Ishikawa (cell line): ENCODE data around the gene TMOD1.

Experiments
- CEBPB ChIP-seq: IDR thresholded peaks from 2 replicates; pipeline ENCODE4 v1.6.1; 2012
- CREB1 ChIP-seq: IDR thresholded peaks from 2 replicates; pipeline ENCODE4 v1.6.1; 2012; ENCODE audit warnings: low read depth
- EGR1 ChIP-seq: IDR thresholded peaks from 2 replicates; pipeline ENCODE4 v1.6.1; 2012
- EP300 ChIP-seq: IDR thresholded peaks from 2 replicates; pipeline ENCODE4 v1.6.1; 2012; ENCODE audit warnings: borderline replicate concordance
- FOXM1 ChIP-seq: IDR thresholded peaks from 2 replicates; pipeline ENCODE4 v1.6.1; 2012; ENCODE audit warnings: low read depth, borderline replicate concordance
- NFIC ChIP-seq: IDR thresholded peaks from 2 replicates; pipeline ENCODE4 v1.6.1; 2012
- RAD21 ChIP-seq: IDR thresholded peaks from 2 replicates; pipeline ENCODE4 v1.6.1; 2012; ENCODE audit warnings: low read depth
- TAF1 ChIP-seq: IDR thresholded peaks from 2 replicates; pipeline ENCODE4 v1.6.1; 2012; ENCODE audit warnings: low read depth, mild to moderate bottlenecking
- TCF12 ChIP-seq: IDR thresholded peaks from 2 replicates; pipeline ENCODE4 v1.6.1; 2012; ENCODE audit warnings: low read depth
- TEAD4 ChIP-seq: IDR thresholded peaks from 2 replicates; pipeline ENCODE4 v1.6.1; 2012
- YY1 ChIP-seq: IDR thresholded peaks from 2 replicates; pipeline ENCODE4 v1.6.1; 2012; ENCODE audit warnings: low read depth
- ZBTB7A ChIP-seq: IDR thresholded peaks from 2 replicates; pipeline ENCODE4 v1.6.1; 2012; ENCODE audit warnings: low read depth
- TF ChIP-seq, protein P1 (sequence below): IDR thresholded peaks from 2 replicates; pipeline ENCODE4 v1.6.1; 2012
- TF ChIP-seq, protein P2 (sequence below): IDR thresholded peaks from 2 replicates; pipeline ENCODE4 v1.6.1; 2012; ENCODE audit warnings: low read depth, mild to moderate bottlenecking
- TF ChIP-seq, protein P3 (sequence below): IDR thresholded peaks from 2 replicates; pipeline ENCODE4 v1.6.1; 2012

Gene TMOD1

DNA sequence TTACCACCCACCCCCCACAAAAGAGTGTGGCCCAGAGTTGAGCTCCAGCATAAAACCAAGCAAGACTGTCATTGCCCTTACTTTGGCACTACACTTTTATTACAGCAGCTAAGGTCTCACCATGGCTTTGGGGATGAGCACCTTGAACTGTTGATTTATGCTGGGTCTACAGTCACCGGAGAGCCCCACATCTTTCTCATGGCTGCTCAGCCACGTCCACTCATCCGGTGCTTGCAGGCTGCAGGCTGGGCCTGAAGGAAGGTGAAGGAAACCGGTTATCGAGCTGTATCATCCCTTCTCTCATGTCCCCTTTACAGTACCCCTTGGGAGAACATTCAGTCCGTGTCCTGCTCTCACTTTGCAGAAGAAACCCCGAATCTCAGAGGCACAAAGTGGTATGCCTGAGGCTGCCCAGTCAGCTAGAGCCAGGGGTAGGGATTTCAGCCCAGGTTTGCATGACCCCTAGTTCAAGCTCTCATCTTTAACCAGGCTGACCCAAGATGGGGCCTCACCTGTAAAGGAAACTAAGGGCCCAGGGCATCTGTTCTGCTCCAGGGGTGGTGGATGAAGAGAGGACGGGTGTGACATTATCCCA lies 11.6 kb downstream of the TMOD1 start:
- TF ChIP-seq NFIC: no peak
- no peak for TF ChIP-seq TEAD4

DNA sequence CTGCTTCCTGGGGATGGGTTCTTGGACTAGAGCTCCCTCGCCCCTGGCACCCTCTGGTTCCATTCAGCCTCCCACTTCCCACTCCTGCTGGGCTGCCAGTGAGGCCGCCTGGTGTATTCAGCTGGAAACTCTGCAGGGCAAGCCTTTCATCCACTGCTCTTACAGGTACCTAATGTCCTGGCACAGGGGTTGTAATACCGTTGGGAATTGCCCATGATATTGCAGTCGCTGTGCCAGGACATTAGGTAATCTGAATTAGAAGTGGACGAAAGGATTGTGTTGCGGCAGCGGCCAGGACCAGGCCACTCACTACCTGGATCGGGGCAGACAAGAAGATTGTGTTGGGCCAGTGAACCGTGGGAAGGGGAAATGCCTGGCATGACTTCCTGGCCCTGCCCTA lies 13.1 kb downstream of the TMOD1 start:
- TF ChIP-seq, protein P1, sequence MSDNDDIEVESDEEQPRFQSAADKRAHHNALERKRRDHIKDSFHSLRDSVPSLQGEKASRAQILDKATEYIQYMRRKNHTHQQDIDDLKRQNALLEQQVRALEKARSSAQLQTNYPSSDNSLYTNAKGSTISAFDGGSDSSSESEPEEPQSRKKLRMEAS: peak; percentile 57; the same call in 1 of the 2 replicates
- peak; percentile 86; the same call in 1 of the 2 replicates for TF ChIP-seq CEBPB
- TF ChIP-seq, protein P2, sequence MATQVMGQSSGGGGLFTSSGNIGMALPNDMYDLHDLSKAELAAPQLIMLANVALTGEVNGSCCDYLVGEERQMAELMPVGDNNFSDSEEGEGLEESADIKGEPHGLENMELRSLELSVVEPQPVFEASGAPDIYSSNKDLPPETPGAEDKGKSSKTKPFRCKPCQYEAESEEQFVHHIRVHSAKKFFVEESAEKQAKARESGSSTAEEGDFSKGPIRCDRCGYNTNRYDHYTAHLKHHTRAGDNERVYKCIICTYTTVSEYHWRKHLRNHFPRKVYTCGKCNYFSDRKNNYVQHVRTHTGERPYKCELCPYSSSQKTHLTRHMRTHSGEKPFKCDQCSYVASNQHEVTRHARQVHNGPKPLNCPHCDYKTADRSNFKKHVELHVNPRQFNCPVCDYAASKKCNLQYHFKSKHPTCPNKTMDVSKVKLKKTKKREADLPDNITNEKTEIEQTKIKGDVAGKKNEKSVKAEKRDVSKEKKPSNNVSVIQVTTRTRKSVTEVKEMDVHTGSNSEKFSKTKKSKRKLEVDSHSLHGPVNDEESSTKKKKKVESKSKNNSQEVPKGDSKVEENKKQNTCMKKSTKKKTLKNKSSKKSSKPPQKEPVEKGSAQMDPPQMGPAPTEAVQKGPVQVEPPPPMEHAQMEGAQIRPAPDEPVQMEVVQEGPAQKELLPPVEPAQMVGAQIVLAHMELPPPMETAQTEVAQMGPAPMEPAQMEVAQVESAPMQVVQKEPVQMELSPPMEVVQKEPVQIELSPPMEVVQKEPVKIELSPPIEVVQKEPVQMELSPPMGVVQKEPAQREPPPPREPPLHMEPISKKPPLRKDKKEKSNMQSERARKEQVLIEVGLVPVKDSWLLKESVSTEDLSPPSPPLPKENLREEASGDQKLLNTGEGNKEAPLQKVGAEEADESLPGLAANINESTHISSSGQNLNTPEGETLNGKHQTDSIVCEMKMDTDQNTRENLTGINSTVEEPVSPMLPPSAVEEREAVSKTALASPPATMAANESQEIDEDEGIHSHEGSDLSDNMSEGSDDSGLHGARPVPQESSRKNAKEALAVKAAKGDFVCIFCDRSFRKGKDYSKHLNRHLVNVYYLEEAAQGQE: peak; percentile 29; the same call in 1 of the 2 replicates
- TF ChIP-seq TAF1: no peak
- TF ChIP-seq EGR1: peak; percentile 64
- TF ChIP-seq FOXM1: peak; percentile 96
- TF ChIP-seq CREB1: 0 out of 2 replicates have a peak, but pooled peaks have one; percentile 29
- TF ChIP-seq NFIC: peak; percentile 99
- TF ChIP-seq YY1: peak; percentile 62; the same call in 1 of the 2 replicates
- TF ChIP-seq TCF12: peak; percentile 98
- TF ChIP-seq, protein P3, sequence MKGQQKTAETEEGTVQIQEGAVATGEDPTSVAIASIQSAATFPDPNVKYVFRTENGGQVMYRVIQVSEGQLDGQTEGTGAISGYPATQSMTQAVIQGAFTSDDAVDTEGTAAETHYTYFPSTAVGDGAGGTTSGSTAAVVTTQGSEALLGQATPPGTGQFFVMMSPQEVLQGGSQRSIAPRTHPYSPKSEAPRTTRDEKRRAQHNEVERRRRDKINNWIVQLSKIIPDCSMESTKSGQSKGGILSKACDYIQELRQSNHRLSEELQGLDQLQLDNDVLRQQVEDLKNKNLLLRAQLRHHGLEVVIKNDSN: no peak; the same call in 1 of the 2 replicates
- no peak for TF ChIP-seq ZBTB7A
- TF ChIP-seq RAD21: peak; percentile 18; the same call in 1 of the 2 replicates
- TF ChIP-seq EP300: peak; percentile 98
- TF ChIP-seq TEAD4: peak; percentile 95

DNA sequence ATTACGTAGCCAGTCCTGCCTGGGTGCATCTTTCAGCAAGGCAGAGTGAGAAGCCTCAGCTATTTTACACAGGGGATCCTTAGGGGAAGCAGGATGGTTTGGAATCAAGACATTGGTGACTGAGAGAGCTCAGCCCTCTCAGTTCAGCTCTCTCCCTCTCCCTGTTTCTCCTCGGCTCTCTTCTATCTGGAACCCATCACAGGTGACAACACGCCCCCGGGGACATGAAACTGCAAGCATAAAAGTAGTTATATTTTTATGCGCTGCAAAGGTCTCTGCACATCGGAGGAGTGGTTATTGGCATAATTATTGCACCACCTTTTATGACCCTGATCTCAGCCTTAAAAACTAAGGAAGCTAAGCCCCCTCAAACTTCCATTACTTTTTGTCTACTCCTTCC lies 14.2 kb downstream of the TMOD1 start:
- TF ChIP-seq CREB1: no peak

DNA sequence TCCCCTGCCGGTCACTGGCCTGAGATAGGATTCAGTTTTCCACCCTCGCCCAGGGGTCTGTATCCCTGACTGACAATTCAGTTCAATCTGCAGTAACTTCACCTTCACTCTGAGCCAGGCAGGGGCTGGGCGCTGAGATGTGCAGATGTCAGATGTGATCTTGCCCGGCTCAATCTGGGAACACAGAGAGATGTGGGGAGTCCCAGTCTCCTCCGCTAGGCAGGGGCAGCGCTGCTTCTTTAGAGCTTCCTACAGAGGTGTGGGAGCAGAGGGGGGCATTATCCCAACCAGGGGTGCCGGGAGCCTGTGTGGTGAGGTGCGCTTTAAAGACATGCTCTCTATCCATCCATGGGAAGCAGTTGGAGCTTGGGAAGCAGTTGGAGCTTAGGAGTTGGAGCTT lies 14.6 kb downstream of the TMOD1 start:
- TF ChIP-seq TCF12: no peak
- no peak for TF ChIP-seq CREB1
- TF ChIP-seq TEAD4: no peak

DNA sequence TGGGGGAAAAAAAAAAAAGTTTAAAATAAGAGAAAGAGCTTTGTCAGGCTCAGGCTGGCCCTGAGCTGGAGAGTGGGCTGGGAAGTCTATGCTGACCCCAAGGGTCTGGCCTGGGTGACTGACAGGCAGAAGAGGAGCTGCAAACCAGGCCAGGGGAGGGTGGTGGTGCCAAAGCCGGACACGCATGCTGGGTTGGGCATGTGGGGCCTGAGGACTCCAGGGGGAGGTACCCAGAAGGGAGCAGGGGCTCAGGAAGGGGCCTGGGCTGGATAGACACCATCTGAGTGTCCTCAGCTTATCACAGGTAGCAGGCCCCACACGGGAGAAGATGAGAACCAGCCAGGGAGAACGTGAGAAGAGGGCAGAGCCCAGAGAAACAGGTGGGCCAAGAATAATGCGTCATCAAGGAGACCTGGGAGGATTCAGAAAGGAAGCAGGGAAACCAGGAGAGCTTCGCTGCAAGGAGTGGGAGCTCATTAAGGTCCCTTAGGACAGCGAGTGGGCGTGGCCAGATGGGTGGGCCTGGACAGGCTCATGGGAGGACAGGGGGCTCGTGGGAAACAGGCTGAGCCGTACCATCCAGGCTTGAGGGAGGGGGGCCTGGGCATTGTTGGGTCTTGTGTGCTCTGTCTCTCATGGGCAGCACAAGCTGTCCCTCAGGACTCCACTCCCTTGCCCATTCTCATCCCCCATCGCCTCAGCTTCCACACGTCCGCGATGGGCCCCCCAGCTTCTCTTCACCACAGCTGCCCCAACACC lies 16.0 kb downstream of the TMOD1 start:
- TF ChIP-seq RAD21 (no peak), EGR1 (no peak), NFIC (no peak), YY1 (no peak), CREB1 (no peak), TCF12 (no peak), FOXM1 (no peak), TEAD4 (no peak), ZBTB7A (no peak), EP300 (no peak)
- TF ChIP-seq, protein P3: no peak
- TF ChIP-seq, protein P1: no peak
- TF ChIP-seq, protein P2: no peak

DNA sequence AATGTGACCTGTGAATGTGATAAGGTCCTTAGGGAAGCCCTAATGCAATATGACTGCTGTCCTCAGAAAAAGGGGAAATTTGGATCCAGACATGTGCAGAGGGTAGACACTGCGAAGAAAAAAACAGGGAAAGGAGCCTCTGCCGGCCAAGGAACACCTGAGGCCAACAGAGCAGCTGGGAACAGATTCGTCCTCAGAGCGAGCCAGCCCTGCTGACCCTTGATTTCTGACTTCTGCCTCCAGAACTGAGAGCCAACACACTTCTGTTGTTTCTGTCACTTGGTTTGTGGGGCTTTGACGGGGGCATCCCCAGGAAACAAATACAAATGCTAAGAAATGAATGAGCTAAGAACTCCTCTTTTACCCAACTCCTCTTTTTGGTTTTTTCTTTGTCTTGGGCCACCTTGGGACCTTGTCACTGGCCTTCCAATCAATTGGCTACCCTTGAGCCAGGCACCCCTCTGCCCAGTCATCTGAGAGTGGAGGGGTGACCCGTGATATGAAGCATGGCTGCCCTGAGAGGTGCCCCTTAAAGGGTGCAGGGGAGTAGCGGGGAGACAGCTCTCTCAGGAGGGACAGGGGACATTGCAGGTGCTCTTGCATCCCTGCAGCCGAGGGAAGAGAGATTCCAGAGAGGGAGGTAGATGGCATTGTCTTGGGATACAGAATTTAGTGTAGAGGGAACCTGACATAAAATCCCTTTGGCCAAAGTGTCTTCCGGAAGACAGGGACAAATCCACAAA lies 16.9 kb downstream of the TMOD1 start:
- TF ChIP-seq, protein P2: no peak
- TF ChIP-seq RAD21 (no peak), EGR1 (no peak), CEBPB (no peak), TAF1 (no peak)
